ENCODE results near the gene PORCN.

The PORCN gene

GRCh38 chrX:48477960-48478755 lies 30.6 kb upstream of the PORCN start:
- no peak for DNase-seq

DNA sequence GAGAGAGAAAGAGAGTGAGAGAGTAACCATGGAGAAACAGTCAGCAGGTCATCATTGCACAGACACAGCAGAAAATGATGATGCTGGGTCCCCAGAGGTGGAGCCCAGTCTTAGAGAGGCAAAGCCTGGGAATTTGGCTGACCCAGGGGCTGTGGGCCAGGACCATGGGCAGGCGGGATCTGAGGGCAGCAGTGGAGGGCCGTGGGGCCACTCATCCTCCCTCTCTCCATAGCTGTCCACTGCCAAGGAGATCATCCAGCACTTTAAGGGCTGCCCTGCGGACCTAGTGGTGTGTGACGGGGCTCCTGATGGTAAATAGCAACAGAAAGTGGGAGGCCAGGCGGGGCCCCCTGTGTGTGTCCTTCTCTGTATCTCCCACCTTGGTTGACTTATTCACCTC lies 30.0 kb upstream of the PORCN start:
- no peak for DNase-seq

DNA sequence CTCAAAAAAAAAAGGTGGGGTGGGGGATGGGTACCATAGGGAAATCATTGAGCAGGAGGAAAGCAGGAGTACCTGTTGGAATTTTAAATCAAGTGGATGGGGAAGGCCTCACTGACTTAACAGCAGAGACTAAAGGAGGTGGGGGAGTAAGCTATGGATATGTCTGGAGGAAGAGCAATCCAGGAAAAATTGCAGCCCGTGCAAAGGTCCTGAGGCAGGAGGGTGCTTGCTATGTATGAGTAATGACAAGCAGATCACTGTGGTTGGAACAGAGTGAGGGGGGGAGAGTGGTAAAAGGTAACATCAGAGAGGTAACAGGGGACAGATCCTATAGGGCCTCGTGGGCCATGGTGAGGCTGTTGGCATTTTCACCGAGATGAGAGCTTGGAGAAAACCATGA lies 28.6 kb upstream of the PORCN start:
- DNase-seq, result no peak

- DNase-seq, result no peak
Measured at GRCh38 chrX:48480583-48480982, 28.2 kb upstream of the PORCN start.

DNA sequence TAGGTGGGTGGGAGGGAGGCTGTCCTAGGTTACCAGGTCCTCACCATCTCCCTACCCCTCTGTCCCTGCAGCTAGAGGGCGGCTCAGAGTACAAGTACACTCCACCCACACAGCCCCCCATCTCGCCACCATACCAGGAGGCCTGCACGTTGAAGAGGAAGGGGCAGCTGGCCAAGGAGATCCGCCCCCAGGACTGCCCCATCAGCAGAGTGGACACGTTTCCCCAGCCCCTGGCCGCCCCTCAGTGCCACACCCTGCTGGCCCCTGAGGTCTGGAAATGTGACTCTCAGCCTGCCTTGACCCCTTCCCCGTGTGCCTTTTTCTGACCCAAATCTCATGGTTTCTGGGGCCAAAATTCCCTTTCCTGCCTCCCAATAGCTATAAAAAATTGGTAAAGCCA lies 26.3 kb upstream of the PORCN start:
- no peak for DNase-seq

GRCh38 chrX:48487362-48487798 lies 21.4 kb upstream of the PORCN start:
- no peak for DNase-seq

DNA sequence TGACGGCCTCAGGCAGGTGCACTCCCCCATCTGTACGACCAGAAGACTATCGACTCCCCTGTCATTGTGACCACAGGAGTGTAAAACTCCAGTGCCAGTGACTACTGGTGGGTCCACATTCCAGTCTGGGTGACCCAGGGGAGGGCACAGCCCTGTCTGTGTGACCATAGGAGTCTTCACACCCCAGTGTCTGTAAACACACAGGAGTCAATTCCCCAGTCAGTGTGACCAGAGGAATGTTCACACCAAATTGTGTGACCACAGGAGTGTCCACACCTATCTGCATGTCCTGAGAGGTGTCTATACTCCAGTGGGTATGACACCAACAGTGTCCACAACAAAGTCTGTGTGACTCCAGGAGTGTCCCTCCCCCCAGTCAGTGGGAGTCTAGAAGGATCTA lies 20.8 kb upstream of the PORCN start:
- DNase-seq, result no peak

DNA sequence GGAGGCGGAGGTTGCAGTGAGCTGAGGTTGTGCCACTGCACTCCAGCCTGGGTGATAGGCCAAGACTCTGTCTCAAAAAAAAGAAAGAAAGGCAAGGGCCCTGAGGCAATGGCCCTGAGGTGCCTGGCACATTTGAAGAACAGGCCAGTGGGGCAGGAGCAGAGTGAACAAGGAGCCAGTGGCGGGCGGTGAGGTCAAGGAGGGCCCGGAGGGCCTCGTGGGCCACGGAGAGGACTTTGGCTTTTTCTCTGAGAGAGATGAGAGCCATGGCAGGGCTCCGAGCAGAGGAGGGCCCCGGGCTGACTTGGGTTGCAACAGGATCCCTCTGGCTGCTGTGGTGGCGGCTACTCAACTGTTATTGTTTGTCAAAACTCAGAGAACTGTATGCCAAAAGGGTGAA lies 19.5 kb upstream of the PORCN start:
- no peak for DNase-seq

DNA sequence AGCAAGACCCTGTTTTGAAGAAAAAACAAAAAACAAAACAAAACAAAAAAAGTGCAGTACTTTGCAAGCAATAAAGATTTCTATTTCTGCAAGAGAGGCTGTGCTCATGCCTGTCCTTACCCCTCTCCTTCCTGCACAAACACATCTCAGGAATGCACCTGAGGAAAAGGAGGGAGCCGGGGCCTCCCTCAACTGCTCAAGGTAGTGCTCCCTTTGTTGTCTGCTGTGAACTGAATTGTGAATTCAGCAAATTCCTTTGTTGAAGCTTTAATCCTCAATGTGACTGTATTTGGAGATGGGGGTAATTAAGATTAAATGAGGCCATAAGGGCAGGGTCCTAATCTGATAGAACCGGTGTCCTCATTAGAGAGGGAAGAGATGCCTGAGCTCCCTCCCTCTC lies 18.9 kb upstream of the PORCN start:
- DNase-seq, result no peak

DNA sequence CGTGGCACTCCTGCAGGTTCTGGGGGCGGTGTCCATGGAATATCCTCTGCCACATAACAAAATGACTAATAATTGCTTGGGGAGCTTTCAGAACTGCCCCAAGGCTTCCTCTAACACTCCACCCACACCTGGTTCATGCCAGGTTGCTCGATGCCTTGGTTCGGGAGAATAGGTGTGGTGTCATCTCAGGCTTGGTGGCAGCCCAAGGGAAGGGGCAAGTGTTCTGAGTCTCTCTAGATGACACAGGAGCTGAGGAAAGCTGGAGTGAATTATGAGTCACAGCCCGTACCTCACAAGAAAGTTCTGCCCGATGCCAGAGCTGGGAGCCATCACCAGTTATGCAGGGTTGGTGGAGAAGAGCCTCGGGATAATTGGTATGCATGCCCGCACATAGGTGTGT lies 18.1 kb upstream of the PORCN start:
- DNase-seq, result no peak

DNA sequence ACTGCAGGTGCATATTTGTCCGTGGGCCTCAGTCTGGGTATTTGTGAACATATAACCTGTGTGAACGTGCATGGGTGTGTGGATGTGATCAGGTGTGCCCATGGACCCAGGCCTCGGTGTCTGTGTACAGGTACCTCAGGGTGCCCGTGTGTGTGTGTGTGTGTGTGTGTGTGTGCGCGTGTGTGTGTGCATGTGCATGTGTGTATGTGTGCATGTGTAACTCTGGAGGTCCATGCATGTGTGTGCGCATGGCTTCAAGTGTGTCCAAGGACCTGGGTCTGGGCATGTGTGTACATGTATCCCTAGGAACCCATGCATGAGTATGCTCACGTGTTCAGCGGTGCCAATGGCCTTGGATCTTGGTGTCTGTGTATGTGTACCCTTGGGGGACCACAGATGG lies 17.0 kb upstream of the PORCN start:
- no peak for DNase-seq

GRCh38 chrX:48492293-48492910 lies 16.4 kb upstream of the PORCN start:
- DNase-seq, result no peak

- peak; percentile 70 for DNase-seq
Measured at GRCh38 chrX:48493890-48494364, 14.9 kb upstream of the PORCN start.

GRCh38 chrX:48496660-48497059 lies 12.1 kb upstream of the PORCN start:
- no peak for DNase-seq

GRCh38 chrX:48497871-48498270 lies 10.9 kb upstream of the PORCN start:
- DNase-seq, result no peak

- DNase-seq, result no peak
Measured at GRCh38 chrX:48498374-48498809, 10.4 kb upstream of the PORCN start.

- no peak for DNase-seq
Measured at GRCh38 chrX:48504261-48504660, 4.5 kb upstream of the PORCN start.

DNA sequence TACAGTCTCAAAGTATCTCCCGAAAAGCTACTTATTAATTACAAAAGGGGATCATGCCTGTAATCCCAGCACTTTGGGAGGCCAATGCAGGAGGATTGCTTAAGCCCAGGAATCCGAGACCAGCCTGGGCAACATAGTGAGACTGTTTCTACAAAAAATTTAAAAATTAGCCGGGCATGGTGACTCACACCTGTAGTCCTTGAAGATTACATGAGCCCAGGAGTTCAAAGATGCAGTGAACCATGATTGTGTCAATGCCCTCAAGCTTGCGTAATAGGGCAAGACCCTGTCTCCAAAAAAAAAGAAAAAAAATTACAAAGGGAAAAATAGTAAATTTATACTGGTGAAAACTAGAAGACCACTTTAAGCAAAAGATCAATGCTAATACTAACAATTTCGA lies 3.3 kb upstream of the PORCN start:
- DNase-seq, result no peak

GRCh38 chrX:48507246-48507645 lies 1.5 kb upstream of the PORCN start:
- peak; percentile 48 for DNase-seq

- DNase-seq, result no peak
Measured at GRCh38 chrX:48509245-48509590, 426 bp downstream of the PORCN start.

GRCh38 chrX:48509619-48510018 lies 827 bp downstream of the PORCN start:
- DNase-seq, result no peak

DNA sequence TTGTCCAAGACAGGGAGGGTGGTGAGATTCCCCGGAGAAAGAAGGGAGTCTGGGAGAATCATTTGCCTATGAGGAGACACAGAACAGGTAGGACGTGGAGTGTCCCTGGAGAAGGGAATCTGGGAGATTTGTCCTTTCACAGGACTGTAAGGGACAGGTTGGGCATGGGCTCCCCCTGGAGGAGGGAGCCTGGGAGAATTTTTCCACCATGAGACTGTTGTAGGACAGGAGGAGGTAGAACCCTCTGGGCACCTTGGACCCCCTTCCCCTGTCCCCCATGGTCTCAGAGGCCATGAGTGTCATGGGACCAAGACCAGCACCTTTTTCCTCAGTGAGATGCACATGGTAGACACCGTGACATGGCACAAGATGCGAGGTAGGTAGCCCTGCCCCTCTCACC lies 2.8 kb downstream of the PORCN start:
- no peak for DNase-seq

DNA sequence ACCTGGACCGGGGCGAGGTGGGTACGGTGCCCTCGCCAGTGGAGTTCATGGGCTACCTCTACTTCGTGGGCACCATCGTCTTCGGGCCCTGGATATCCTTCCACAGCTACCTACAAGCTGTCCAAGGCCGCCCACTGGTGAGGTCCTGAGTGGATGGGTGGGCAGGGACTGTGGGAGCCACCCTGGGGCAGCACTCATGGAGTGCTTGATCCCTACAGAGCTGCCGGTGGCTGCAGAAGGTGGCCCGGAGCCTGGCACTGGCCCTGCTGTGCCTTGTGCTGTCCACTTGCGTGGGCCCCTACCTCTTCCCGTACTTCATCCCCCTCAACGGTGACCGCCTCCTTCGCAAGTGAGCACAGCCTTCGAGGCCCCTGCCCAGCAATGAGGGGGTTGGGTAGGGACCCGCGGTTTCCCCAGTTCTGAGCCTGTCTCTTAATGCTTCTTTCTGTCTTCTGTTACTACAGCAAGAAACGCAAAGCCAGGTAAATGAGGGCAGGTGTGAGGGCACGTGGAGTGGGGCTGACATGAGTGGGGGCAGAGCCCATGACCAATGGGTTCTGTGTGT lies 3.7 kb downstream of the PORCN start:
- DNase-seq, result no peak

GRCh38 chrX:48513670-48514069 lies 4.9 kb downstream of the PORCN start:
- DNase-seq, result no peak

All from eye (tissue), 1 donor.